ENCODE results near the gene KNL1.

DNA sequence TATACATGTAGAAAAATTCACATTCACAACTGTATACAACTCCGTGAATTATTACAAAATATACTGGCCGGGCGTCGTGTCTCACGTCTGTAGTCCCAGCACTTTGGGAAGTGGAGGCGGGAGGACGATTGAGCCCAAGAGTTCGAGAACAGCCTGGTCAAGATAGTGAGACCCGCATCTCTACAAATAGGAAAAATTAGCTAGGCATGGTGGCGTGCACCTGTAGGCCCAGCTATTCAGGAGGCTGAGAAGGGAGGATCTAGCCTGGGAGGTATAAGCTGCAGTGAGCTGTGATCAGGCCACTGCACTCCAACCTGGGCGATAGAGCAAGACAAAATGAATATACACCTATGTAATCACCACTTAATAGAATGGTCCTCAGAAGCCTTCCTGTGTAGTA, 102.2 kb downstream of the KNL1 start:
- TF ChIP-seq, protein P1, sequence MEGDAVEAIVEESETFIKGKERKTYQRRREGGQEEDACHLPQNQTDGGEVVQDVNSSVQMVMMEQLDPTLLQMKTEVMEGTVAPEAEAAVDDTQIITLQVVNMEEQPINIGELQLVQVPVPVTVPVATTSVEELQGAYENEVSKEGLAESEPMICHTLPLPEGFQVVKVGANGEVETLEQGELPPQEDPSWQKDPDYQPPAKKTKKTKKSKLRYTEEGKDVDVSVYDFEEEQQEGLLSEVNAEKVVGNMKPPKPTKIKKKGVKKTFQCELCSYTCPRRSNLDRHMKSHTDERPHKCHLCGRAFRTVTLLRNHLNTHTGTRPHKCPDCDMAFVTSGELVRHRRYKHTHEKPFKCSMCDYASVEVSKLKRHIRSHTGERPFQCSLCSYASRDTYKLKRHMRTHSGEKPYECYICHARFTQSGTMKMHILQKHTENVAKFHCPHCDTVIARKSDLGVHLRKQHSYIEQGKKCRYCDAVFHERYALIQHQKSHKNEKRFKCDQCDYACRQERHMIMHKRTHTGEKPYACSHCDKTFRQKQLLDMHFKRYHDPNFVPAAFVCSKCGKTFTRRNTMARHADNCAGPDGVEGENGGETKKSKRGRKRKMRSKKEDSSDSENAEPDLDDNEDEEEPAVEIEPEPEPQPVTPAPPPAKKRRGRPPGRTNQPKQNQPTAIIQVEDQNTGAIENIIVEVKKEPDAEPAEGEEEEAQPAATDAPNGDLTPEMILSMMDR (IDR thresholded peaks at IDR 0.05; ENCODE audit: low read length), result no peak
- TF ChIP-seq EZH2 (IDR thresholded peaks at IDR 0.05; ENCODE audit: borderline replicate concordance, low read length), result no peak
